ENCODE measurements around the gene TOMM7. TPM values are rescaled to one million over a fixed set of nuclear protein-coding genes. Genes with fewer than 3 reads are reported as not detected.
"Not testable (repeated sequence)": the region's sequence is repeated elsewhere in the genome, so short reads cannot be mapped to it uniquely, and the experiment has no call there.

Gene TOMM7
- total RNA-seq, 1 donor from 2014 or later: 274 TPM

DNA sequence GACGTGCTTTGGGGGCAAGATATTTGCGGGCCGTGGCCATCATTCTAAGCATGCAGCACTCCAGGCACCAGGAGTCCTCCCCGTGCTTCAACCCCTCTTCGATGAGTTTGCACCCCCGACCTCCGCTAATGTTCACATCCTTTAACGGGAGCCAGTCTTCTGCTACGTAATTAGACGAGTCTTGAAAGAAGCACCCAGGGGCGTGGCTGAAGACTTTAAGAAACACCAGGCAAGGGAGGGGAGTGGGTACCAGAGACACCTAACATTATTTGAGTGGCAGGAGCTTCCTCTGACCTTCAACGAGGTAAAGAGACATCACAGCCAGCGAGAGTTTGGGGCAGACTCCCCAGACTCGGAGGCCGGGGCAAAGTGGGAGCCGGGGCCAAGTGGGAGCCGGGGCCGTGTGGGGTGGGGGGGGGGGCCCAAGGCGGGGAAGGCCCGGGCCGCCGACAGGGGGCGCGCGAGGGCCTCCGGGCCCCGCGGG, 31.1 kb upstream of the TOMM7 start:
- DNase-seq (ENCODE audit: low spot score): no peak

DNA sequence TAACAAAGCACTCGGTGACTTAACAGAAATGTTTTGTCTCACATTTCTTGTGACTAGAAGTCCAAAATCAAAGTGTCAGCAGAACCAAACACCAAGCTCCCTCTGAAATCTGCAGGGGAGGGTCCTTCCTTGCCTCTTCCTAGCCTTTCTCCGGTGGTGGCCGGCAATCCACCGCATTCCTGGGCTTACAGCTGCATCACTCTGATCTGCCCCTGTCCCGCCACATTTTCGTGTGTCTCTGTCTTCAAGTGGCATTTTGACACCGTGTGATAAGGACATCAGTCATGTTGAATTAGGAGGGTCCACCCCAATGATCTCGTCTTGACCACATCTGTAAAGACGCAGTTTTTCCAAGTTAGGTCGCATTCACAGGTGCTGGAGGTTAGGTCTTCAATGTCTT, 30.5 kb upstream of the TOMM7 start:
- DNase-seq (ENCODE audit: low spot score): no peak

DNA sequence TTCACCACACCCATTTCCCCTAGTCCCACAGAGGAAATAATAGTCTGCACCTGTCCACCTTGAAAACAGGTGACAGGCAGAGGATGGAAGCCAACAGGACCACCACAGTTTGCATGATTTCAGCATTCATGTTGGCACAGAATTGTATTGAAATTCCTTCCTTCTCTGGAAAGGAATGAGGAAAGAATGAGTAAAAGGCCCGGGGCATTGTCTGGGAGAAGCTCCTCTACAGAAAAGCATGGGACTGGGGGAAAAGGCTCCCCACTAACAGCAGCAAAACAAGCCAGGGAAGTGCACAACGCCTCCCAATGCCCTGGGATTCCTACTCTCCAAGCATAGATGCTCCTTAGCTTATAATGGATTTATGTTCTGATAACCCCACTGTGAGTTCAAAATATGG, 28.5 kb upstream of the TOMM7 start:
- DNase-seq (ENCODE audit: low spot score): no peak

DNA sequence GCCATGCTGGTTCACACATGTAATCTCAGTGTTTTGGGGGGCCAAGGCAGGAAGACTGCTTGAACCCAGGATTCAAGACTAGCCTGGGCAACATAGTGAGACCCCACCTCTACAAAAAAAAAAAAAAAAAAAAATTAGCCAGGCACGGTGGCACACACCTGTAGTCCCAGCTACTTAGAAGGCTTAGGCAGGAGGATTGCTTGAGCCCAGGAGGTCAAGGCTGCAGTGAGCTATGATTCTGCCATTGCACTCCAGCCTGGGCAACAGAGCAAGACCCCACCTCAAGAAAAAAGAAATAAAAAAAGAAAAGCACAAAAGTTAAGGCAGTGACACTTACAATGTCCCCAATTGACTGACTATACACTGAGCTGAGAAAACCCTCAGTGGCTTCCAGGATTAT, 27.7 kb upstream of the TOMM7 start:
- DNase-seq (ENCODE audit: low spot score): not testable (repeated sequence)

DNA sequence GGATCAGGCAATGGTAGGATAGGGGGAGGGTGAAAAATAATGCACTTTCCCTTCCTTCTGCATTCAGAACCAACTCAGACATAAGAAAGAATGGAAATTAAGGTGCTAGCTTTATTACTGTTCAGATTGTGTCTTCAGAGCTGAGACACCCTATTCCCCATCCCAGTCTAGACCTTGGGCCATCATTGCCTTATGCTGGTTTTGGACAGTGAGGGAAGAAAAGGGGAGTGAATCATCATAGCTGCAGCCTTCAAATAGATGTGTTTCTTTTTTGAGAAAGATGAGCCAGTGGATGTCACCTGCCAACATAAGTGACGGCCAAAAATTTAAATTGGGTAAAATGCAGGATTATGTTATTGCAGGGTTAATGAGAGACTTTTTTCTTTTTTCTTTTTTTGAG, 27.0 kb upstream of the TOMM7 start:
- DNase-seq (ENCODE audit: low spot score): no peak

DNA sequence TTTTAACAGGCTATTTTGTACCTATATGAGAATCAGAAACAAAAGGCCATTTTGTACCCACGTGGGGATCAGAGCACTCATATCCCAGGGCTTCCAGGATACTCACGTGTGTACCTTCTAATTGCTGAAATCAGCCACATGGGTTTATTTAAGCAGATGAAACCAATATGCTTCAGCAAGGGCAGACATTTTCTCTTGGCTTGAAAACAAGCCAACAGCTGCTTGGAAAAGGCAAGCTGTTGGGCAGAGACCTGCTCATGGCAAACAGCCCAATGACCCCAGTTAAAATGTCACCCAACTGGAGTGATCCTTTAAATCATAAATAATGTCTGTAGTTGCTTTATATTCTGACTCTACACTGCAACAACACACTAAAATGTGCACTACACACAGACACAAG, 26.5 kb upstream of the TOMM7 start:
- DNase-seq (ENCODE audit: low spot score): no peak

DNA sequence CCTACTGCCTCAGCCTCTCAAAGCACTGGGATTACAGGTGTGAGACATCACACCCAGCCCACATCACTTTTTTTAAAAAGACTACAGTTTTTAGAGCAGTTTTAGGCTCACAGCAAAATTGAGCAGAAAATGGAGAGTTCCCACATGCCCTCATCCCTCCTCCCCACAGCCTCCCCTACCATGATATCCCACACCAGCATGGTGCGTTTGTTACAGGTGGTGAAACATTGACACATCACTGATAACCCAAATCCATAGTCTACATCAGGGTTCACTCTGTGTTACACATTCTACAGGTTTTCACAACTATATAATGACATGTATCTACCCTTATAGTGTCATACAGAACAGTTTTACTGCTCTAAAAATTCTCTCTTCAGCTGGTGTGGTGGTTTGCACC, 24.3 kb upstream of the TOMM7 start:
- DNase-seq (ENCODE audit: low spot score): no peak

DNA sequence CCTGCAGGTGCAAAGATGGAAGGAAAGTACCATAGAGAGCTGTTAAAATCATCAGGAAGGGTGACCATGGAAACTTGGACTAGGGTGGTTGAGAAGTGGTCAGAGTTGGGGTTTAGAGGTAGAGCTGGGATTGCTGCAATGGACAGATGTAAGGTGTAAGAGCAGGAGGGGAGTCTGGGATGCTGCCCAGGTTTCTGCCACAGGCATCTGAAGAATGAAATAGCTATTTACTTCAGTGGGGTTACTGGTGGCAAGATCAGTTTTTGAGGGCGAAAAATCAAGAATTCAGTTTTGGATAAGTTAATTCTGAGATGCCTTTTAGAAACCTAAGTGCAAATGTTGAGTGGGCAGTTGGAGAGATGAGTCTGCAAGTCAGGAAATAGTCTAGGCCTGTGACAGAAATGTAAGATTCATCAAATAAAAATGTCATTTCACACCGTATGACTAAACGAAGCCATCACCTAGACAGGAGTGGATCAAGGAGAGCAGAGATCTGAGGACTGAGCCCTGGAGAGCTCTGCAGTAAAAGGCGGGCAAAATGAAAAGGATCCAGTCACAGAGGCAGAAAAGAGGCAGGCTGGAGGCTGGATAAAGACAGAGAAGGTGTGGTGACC, 22.7 kb upstream of the TOMM7 start:
- no peak for DNase-seq (ENCODE audit: low spot score)

DNA sequence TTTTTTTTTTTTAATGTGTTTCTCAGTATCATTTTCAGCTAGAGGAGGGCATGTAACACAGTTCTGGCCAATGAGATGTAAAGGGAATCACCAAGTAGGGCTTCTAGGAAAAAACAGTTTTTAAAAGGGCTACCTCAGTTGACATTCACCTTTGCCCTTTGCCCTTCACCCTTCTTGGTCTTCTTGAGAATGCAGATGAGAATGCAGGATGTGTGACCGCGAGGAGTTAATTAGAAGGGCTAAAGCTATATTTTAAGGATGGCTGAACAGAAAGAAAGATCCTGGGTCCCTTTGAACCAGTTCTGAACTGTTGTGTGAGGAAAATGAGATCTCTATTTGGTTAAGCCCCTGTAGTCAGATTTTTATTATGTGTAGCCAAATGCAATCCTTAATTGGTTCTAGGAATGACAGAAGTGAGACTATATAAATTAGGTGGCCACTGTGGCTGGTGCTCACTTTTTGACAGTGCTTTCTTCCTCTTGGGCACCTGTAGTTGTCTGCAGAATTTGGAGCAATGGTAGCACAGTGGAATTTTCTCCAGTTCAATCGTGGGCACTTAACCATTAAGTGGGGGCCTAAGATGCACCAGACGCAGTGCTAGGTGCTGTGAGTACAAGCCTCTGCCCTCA, 21.1 kb upstream of the TOMM7 start:
- no peak for DNase-seq (ENCODE audit: low spot score)

DNA sequence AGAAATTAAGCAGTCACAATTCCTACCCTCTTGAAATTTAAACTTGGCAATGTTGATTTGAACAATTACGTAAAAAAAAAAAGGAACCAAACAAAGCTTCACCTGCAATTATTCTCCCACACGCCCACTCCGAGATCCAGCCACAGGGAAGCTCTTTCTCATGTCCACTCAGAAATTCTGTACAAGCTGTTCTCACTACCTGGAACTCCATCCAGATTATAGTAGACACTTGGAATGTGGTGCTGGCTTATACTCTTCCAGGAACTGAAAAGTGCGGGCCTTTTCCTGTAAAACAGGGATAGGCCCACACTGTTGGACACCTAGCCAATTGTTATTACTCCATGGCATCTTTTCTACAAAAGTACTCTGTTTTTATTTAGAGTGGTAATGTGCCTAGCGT, 20.3 kb upstream of the TOMM7 start:
- no peak for DNase-seq (ENCODE audit: low spot score)

DNA sequence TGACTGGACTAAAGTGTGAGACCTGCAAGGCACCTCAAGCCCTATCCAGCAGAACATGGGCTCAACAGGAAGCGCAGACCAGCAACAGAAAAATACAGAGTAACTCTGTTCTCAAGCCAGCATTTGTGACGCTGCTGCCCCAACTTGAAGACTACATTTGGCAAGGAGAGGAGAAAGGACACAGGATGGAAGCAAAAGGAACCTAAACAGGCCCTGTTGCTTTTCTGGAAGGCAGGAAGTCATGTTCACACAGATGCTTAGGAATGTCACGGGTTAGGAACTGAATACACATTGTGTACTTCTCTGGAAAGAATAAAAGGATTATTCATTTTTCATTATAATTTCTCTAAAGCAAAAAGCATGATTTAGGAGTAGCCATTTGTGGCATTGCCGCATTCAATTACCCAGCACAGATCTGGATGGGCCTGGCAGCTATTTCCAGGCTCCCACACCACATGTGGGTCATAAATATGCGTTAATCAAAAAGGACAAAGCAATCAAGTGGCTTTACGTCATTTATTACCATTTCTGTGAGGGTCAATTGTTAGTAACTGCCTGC, 19.8 kb upstream of the TOMM7 start:
- DNase-seq (ENCODE audit: low spot score): no peak

DNA sequence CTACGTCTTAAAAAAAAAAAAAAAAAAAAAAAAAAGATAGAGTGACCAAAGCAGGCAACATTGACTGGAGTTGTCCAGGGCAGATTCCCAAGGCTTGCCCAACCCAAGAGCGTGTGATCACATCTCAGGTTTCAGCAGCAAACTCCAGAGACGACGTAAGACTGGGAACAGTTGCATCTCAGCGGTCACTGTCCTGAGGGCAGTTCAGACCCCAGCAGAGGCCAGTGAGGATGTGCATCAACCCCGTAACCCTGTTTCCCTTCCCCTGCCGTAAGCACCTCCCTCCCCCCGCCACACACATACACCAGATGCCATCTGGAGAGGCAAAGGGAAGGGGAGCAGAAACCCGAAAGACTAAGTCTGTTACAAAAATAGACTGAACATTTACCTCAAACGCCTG, 19.3 kb upstream of the TOMM7 start:
- peak; percentile 48 for DNase-seq (ENCODE audit: low spot score)

DNA sequence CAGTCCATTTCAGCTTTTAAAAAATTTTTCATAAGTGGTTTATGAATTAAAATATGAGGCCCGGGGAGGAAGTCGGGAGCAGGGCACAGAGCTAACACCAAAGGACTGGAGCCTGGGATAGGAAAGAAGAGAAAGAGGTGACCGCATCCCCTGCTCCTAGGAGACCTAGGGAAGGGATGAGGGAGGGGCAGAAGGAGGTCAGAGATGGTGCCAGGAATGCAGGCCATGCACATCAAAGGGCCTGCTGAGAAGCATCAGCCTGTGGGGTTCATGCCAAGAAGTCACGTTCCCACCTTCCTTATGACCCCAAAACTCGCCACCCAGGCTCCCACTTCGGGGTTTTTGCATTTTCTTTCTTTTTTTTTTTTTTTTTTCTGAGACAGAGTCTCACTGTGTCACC, 14.7 kb upstream of the TOMM7 start:
- no peak for DNase-seq (ENCODE audit: low spot score)

DNA sequence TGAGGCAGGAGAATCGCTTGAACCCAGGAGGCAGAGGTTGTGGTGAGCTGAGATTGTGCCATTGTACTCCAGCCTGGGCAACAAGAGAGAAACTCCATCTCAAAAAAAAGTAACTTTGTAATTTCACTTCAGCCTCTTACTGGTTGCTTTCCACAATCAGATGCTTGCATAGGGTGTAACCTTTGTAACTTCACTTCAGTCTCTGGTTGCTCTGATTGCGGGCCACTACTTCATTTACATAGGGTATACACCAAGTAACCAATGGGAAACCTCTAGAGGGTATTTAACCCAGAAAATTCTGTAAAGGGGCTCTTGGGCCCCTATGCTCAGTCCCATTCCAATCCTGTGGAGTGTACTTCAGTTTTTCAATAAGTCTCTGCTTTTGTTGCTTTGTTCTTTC, 13.9 kb upstream of the TOMM7 start:
- not testable (repeated sequence) for DNase-seq (ENCODE audit: low spot score)

DNA sequence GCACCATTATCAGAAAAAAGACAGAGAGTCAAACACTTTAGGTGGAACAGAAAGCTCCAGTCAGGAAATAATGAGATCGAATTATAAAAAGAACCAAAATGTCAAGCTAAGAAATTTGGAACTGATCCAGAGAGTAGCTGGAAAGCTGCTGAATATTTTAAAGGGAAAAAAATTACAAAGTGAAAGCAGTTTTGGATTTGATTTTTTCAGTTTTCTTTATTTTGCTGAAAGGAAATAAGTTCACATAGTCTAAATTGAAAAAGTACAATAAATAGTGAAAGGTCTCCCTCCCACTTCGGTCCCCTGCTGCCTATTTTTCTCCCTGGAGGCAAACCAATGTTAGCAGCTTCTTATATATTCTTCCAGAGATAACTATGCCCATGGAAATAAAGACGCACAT, 11.3 kb upstream of the TOMM7 start:
- no peak for DNase-seq (ENCODE audit: low spot score)

DNA sequence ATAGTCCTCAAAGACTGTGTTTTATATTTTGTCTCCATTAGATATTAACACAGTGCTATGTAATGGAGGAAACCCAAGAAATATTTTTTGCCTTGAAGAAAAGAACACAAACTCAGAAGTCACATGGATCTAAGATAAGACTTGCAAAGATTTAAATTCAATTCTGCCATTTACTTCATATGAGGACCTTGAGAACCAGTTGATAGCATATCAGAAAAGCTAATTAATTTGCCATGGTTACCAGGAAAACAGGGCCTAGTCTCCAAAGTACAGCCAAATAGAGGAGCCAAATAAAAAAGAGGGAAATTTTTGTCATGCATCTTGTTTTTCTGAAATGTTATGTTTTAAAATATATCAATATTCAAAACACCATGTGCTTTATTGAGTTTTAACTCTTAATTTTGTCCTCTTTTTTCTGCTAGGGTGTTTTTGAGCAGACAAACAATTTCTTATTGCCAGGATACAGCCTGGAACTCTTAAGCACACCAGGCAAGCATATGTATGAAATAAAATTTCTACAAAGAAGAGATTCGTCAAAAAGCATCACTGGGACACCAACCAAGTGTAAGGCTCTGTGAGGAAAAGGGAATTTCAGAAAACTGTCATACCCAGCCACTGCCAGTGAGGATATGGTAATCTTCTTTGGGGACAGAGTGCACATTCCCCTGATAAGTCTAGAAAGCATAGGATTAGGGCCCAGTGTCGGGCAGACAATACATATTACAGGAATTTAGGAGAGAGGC, 10.6 kb upstream of the TOMM7 start:
- no peak for DNase-seq (ENCODE audit: low spot score)

DNA sequence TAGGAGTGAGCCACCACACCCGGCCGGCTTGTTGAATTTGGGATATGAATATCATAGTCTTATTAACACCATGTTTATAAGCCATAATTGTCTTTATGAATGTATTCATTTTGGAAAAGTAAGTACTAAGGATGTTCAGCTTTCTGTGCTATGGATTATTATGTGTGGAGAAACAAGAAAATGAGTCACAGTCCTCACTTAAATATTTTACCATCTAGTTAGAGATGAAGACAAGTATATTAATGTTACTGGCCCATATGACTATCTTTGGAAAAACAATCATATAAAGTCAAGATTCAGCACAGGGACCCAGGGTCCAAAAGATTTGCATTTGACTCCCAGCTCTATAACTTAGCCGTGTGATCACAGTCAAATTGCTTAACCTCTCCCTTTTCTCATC, 9.8 kb upstream of the TOMM7 start:
- no peak for DNase-seq (ENCODE audit: low spot score)

DNA sequence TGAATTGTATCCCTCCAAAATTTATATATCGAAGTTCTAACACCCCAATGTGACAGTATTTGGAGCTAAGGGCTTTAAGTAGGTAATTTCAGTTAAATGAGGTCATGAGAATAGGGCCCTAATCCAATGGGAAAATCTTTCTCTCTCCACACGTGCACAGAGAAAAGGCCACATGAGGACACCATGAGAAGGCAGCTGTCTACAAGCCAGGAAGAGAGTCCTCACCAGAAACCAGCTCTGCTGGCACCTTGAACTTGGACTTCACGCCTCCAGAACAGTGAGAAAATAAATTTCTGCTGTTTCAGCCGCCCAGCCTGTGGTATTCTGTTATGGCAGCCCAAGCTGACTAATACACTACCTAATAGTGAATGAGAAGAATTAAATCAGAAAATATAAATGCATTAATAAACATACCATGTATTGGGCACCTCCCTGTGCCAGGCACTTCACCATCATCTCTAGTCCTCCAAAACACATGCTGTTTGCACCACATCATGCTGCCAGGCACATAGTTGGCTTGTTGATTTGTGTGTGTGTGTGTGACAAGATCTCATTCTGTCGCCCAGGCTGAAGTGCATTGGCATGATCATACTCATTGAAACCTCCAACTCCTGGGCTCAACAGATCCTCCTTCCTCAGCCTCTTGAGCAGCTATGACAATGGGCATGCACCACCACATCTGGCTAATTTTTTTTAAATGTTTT, 9.1 kb upstream of the TOMM7 start:
- no peak for DNase-seq (ENCODE audit: low spot score)

DNA sequence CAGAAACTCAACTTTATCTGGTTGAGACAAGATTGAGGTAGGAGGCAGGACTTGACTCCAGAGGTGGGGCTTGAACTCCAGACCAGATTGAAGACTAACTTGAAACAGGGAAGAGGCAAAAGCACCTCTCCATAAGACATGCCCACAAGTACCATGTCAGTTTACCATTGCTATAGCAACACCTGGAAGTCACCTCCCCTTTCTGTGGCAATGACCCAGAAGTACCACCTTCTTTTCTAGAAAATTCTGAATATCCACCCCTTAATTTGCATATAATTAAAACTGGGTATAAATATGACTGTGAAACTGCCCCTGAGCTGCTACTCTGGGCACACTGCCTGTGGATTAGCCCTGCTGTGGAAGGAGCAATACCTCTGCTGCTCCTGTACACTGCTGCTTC, 4.9 kb upstream of the TOMM7 start:
- DNase-seq (ENCODE audit: low spot score): no peak

DNA sequence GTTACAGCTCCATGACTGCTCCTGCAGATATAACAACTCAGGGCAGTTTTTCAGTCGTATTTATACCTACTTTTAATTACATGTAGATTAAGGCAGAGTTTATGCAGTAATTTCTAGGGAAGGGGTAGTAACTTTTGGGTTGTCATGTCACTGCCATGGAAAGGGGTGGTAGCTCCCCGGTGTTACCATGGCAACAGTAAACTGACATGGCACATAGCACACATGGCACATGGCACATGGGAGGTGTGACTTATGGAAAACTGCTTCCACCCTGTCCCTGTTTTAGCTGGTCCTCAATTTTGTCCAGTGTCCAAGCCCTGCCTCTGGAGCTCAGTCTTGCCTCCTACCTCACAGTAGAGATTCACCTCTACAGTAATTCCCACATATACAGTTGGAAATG, 3.9 kb upstream of the TOMM7 start:
- DNase-seq (ENCODE audit: low spot score): no peak

DNA sequence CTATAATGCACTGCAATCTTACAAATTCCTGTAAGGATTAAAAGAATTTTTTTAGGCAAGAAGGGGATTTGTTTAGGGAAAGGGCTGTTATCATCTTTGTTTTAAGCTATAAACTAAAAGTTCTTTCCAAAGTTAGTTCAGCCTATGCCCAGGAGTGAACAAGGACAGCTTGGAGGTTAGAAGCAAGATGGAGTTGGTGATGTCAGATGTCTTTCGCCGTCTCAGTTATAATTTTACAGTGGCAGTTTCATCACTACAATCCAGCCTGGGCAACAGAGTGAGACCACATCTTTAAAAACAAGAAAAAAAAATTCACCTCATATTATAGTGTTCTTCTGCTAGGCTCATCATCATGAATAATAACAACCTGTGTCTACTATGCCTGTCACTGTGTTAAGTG, 2.1 kb upstream of the TOMM7 start:
- no peak for DNase-seq (ENCODE audit: low spot score)

DNA sequence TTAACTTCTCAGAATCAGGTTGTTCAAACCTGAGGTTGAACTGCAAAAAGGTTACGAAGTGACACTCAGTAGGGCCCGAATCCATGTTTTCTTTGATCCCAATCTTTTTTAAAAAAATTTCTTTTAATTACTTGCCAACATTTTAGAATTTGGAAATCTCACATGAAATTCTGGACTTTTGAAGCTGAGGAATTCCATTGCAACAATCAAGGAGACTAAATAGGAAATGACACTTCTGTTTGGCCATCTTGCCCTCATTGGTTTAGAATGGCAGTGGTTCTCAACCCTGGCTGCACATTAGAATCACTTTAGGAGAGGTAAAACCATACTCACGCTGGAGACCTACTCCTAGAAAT, 471 bp upstream of the TOMM7 start:
- DNase-seq (ENCODE audit: low spot score): no peak
